ENCODE data around the gene SPINK7.
"Not testable (repeated sequence)": the region's sequence is repeated elsewhere in the genome, so short reads cannot be mapped to it uniquely, and the experiment has no call there.

The SPINK7 gene

GRCh38 chr5:148312153-148312552, at the start of gene SPINK7:
SPINK7 (plus strand) TSS chr5:148312423; CDS start chr5:148312484, 61 bp downstream.
- in situ Hi-C loops (cut with HindIII; ENCODE audit: low pct_ligation_motif_present, low pct_unique_long_range_greater_than_20kb, low sequenced_read_pairs) = no loop called here
- no peak for DNase-seq

- in situ Hi-C loops (cut with HindIII; ENCODE audit: low pct_ligation_motif_present, low pct_unique_long_range_greater_than_20kb, low sequenced_read_pairs) = no loop called here
- DNase-seq = peak; percentile 60
Observed at GRCh38 chr5:148267962-148268361, 44.3 kb upstream of the SPINK7 start.

GRCh38 chr5:148268566-148268965, 43.7 kb upstream of the SPINK7 start, which contains the start of gene SPINK13:
SPINK13 (plus strand) TSS chr5:148268794; CDS start chr5:148270073, 1,279 bp downstream.
- in situ Hi-C loops (cut with HindIII; ENCODE audit: low pct_ligation_motif_present, low pct_unique_long_range_greater_than_20kb, low sequenced_read_pairs) = no loop called here
- peak; percentile 84 for DNase-seq

- in situ Hi-C loops (cut with HindIII; ENCODE audit: low pct_ligation_motif_present, low pct_unique_long_range_greater_than_20kb, low sequenced_read_pairs); DNase-seq: not testable (repeated sequence)
Observed at GRCh38 chr5:148275129-148275528, 37.1 kb upstream of the SPINK7 start.

- in situ Hi-C loops (cut with HindIII; ENCODE audit: low pct_ligation_motif_present, low pct_unique_long_range_greater_than_20kb, low sequenced_read_pairs); DNase-seq: not testable (repeated sequence)
Observed at GRCh38 chr5:148280893-148281292, 31.3 kb upstream of the SPINK7 start.

GRCh38 chr5:148281336-148281735, 30.9 kb upstream of the SPINK7 start:
- DNase-seq; in situ Hi-C loops (cut with HindIII; ENCODE audit: low pct_ligation_motif_present, low pct_unique_long_range_greater_than_20kb, low sequenced_read_pairs): not testable (repeated sequence)

GRCh38 chr5:148290271-148291195, 21.7 kb upstream of the SPINK7 start:
- in situ Hi-C loops (cut with HindIII; ENCODE audit: low pct_ligation_motif_present, low pct_unique_long_range_greater_than_20kb, low sequenced_read_pairs) = no loop called here
- peak; percentile 20 for DNase-seq

- in situ Hi-C loops (cut with HindIII; ENCODE audit: low pct_ligation_motif_present, low pct_unique_long_range_greater_than_20kb, low sequenced_read_pairs) = no loop called here
- no peak for DNase-seq
Observed at GRCh38 chr5:148297731-148298130, 14.5 kb upstream of the SPINK7 start.

- in situ Hi-C loops (cut with HindIII; ENCODE audit: low pct_ligation_motif_present, low pct_unique_long_range_greater_than_20kb, low sequenced_read_pairs) = no loop called here
- DNase-seq = no peak
Observed at GRCh38 chr5:148306446-148306845, 5.8 kb upstream of the SPINK7 start.

GRCh38 chr5:148309019-148309418, 3.2 kb upstream of the SPINK7 start:
- no peak for DNase-seq
- in situ Hi-C loops (cut with HindIII; ENCODE audit: low pct_ligation_motif_present, low pct_unique_long_range_greater_than_20kb, low sequenced_read_pairs) = no loop called here

- in situ Hi-C loops (cut with HindIII; ENCODE audit: low pct_ligation_motif_present, low pct_unique_long_range_greater_than_20kb, low sequenced_read_pairs) = no loop called here
- no peak for DNase-seq
Observed at GRCh38 chr5:148309746-148310145, 2.5 kb upstream of the SPINK7 start.

- DNase-seq = no peak
- in situ Hi-C loops (cut with HindIII; ENCODE audit: low pct_ligation_motif_present, low pct_unique_long_range_greater_than_20kb, low sequenced_read_pairs) = no loop called here
Observed at GRCh38 chr5:148311484-148311883, 739 bp upstream of the SPINK7 start.

GRCh38 chr5:148314187-148314586, 2.0 kb downstream of the SPINK7 start:
- DNase-seq = no peak
- in situ Hi-C loops (cut with HindIII; ENCODE audit: low pct_ligation_motif_present, low pct_unique_long_range_greater_than_20kb, low sequenced_read_pairs) = no loop called here

- no peak for DNase-seq
- in situ Hi-C loops (cut with HindIII; ENCODE audit: low pct_ligation_motif_present, low pct_unique_long_range_greater_than_20kb, low sequenced_read_pairs) = no loop called here
Observed at GRCh38 chr5:148314731-148315130, 2.5 kb downstream of the SPINK7 start.

GRCh38 chr5:148320011-148320963, 8.1 kb downstream of the SPINK7 start:
- DNase-seq; in situ Hi-C loops (cut with HindIII; ENCODE audit: low pct_ligation_motif_present, low pct_unique_long_range_greater_than_20kb, low sequenced_read_pairs): not testable (repeated sequence)

- DNase-seq = no peak
- in situ Hi-C loops (cut with HindIII; ENCODE audit: low pct_ligation_motif_present, low pct_unique_long_range_greater_than_20kb, low sequenced_read_pairs) = no loop called here
Observed at GRCh38 chr5:148333262-148333849, 21.1 kb downstream of the SPINK7 start.

GRCh38 chr5:148335259-148335658, 23.0 kb downstream of the SPINK7 start, which contains the start of gene SPINK9:
SPINK9 (plus strand) TSS chr5:148335559; CDS start chr5:148335614, 55 bp downstream.
- in situ Hi-C loops (cut with HindIII; ENCODE audit: low pct_ligation_motif_present, low pct_unique_long_range_greater_than_20kb, low sequenced_read_pairs) = no loop called here
- DNase-seq = no peak

- in situ Hi-C loops (cut with HindIII; ENCODE audit: low pct_ligation_motif_present, low pct_unique_long_range_greater_than_20kb, low sequenced_read_pairs) = no loop called here
- no peak for DNase-seq
Observed at GRCh38 chr5:148336704-148337435, 24.6 kb downstream of the SPINK7 start.
